ENCODE results near the gene SLC30A9. TPM values are rescaled to one million over a fixed set of nuclear protein-coding genes. Genes with fewer than 3 reads are reported as not detected.

The SLC30A9 gene
- total and polyA plus RNA-seq, 2 experiments from 2014 or later: 67.3 to 74.6 TPM

- Mint-ChIP-seq H3K27ac (no peak overlapping the region), H3K4me1 (no peaks in the 10 kb centered on the region), H3K4me3 (no peak overlapping the region), H3K36me3 (ENCODE audit: low read depth) (peaks cover 16% of the 10 kb centered on the region; the same call in 2 of the 3 replicates), H3K9me3 (no peaks in the 10 kb centered on the region), H3K27me3 (ENCODE audit: insufficient read depth, low read depth, poor library complexity) (no peaks in the 10 kb centered on the region)
- Histone ChIP-seq H3K36me3 (ENCODE audit: insufficient read depth) (no peaks in the 10 kb centered on the region), H3K4me3 (no peak overlapping the region), H4K20me1 (replicated peaks; ENCODE audit: insufficient read depth) (no peaks in the 10 kb centered on the region), H3K27ac (ENCODE audit: low read depth) (no peak overlapping the region), H3K4me2 (no peak overlapping the region), H3F3A (replicated peaks; ENCODE audit: low read depth) (no peaks in the 10 kb centered on the region), H3K4me1 (ENCODE audit: insufficient read depth) (no peaks in the 10 kb centered on the region), H3K9me2 (ENCODE audit: insufficient read depth) (no peaks in the 10 kb centered on the region), H2AFZ (no peak overlapping the region), H3K79me2 (replicated peaks; ENCODE audit: insufficient read depth) (no peaks in the 10 kb centered on the region), H3K27me3 (ENCODE audit: insufficient read depth) (no peaks in the 10 kb centered on the region)
- TF ChIP-seq EZH2phosphoT487 (IDR thresholded peaks at IDR 0.05; ENCODE audit: unreplicated experiment): no peak
- TF ChIP-seq ZNF462 (CRISPR knock-in tag; IDR thresholded peaks at IDR 0.05): no peak
- no peak for TF ChIP-seq REST (IDR thresholded peaks at IDR 0.05; ENCODE audit: unreplicated experiment)
- TF ChIP-seq EZH2 (IDR thresholded peaks at IDR 0.05; ENCODE audit: low read depth, unreplicated experiment): no peak
- no peak for TF ChIP-seq CTCF (conservative IDR thresholded peaks at IDR 0.05; ENCODE audit: low read depth in 2 of 2)
- no peak for TF ChIP-seq NANOG (IDR thresholded peaks at IDR 0.05; ENCODE audit: borderline replicate concordance)
- TF ChIP-seq ETS1 (IDR thresholded peaks at IDR 0.05): no peak
- no peak for TF ChIP-seq STAT1 (IDR thresholded peaks at IDR 0.05; ENCODE audit: unreplicated experiment)
- ATAC-seq: no peak
- no peak for DNase-seq (ENCODE audit: low spot score)
Measured at GRCh38 chr4:42070463-42070862, 80.1 kb downstream of the SLC30A9 start.

All from GM23338 (cell line).